GM12878 (cell line): Measurements from ENCODE around the gene DHPS. TPM values are rescaled to one million over a fixed set of nuclear protein-coding genes. Genes with fewer than 3 reads are reported as not detected.
A peak's percentile ranks its signal among the peaks of the same experiment; 100 is the strongest.

Source experiments
- CBFB ChIP-seq: IDR thresholded peaks from 2 replicates; pipeline ENCODE4 v1.6.1; 2016; ENCODE audit warnings: antibody characterized with exemption, low read depth
- CBX5 ChIP-seq: sonication (generic); IDR thresholded peaks from 2 replicates; pipeline ENCODE4 v1.6.1; 2016; ENCODE audit warnings: low read depth, moderate library complexity, mild to moderate bottlenecking, inconsistent platforms
- CTCF ChIP-seq, 3 experiments: IDR thresholded peaks in 2 of 3; conservative IDR thresholded peaks in 1 of 3; 2 replicates each; pipeline ENCODE4 v1.5.1; 2011; ENCODE audit warnings: low read depth in 3 of 3, low read length in 3 of 3, mild to moderate bottlenecking in 3 of 3, control low read depth in 2 of 3, moderate library complexity in 2 of 3, inconsistent platforms in 1 of 3, mixed read lengths in 1 of 3; ENCODE audit not compliant: control insufficient read depth in 2 of 3, insufficient read depth in 1 of 3; ENCODE audit errors: extremely low read depth in 1 of 3
- FOS ChIP-seq: IDR thresholded peaks from 3 replicates; pipeline ENCODE4 v1.6.1; 2011; ENCODE audit warnings: borderline replicate concordance; ENCODE audit not compliant: insufficient read length; ENCODE audit errors: extremely low read depth
- NBN ChIP-seq: fragments of 450-650 bp; IDR thresholded peaks from 2 replicates; pipeline ENCODE4 v1.6.1; 2016
- PKNOX1 ChIP-seq: fragments of 450-650 bp; IDR thresholded peaks from 2 replicates; pipeline ENCODE4 v1.6.1; 2016; ENCODE audit warnings: mild to moderate bottlenecking
- RB1 ChIP-seq: fragments of 450-650 bp; formaldehyde crosslinking; IDR thresholded peaks from 2 replicates; pipeline ENCODE4 v1.6.1; 2017; ENCODE audit warnings: mild to moderate bottlenecking, borderline replicate concordance
- RELB ChIP-seq: fragments of 450-650 bp; IDR thresholded peaks from 2 replicates; pipeline ENCODE4 v1.6.1; 2017; ENCODE audit warnings: low read depth, mild to moderate bottlenecking, moderate library complexity
- SIX5 ChIP-seq: IDR thresholded peaks from 2 replicates; pipeline ENCODE4 v1.6.1; 2011; ENCODE audit warnings: mild to moderate bottlenecking, low read depth, low read length, moderate library complexity; ENCODE audit not compliant: severe bottlenecking
- TCF7 ChIP-seq: IDR thresholded peaks from 2 replicates; pipeline ENCODE4 v1.6.1; 2014; ENCODE audit warnings: antibody characterized with exemption, borderline replicate concordance
- USF1 ChIP-seq: IDR thresholded peaks from 2 replicates; pipeline ENCODE4 v1.6.1; 2011; ENCODE audit warnings: borderline replicate concordance, low read depth, mild to moderate bottlenecking, moderate library complexity, mixed read lengths, low read length; ENCODE audit not compliant: insufficient read depth; ENCODE audit errors: extremely low read length
- ZBTB11 ChIP-seq: fragments of 450-650 bp; formaldehyde crosslinking; IDR thresholded peaks from 2 replicates; pipeline ENCODE4 v1.5.0; 2022; ENCODE audit warnings: mild to moderate bottlenecking, missing genetic modification characterization
- ZNF592 ChIP-seq: fragments of 450-650 bp; IDR thresholded peaks from 2 replicates; pipeline ENCODE4 v1.6.1; 2017; ENCODE audit warnings: mild to moderate bottlenecking, moderate library complexity
- polyA plus RNA-seq, 11 experiments: library from polyadenylated mRNA; depleted of rRNA in 4 of 11; unstranded in 6 of 11; stranded (reverse) in 5 of 11; fragments of >200 nt; fragmentation: Nextera tagmentation in 4 of 11; fragmentation: Illumina TruSeq in 1 of 11; extraction: Ambion mirVana in 4 of 11; extraction: Trizol in 1 of 11; gene quantifications; 1 replicate in 1 of 11; 2 replicates in 10 of 11; pipeline versions ENCODE4 v1.2.1 to v1.2.3, GENCODE V29; 2011 to 2016; ENCODE audit warnings: inconsistent platforms in 2 of 11, missing spikeins in 2 of 11, low read depth in 1 of 11
- total RNA-seq, 4 experiments: library from RNA; depleted of rRNA in 3 of 4; stranded (reverse); fragments of >200 nt in 3 of 4; fragmentation: Illumina TruSeq in 1 of 4; extraction: Trizol in 1 of 4; gene quantifications; 2 replicates each; pipeline versions ENCODE4 v1.2.1 to v1.2.3, GENCODE V29; 2013 to 2021

DHPS gene
- total and polyA plus RNA-seq, 10 of the 15 experiments (the other 5 are each of a cell fraction or from before 2014, with no cell fraction given): 36.4 to 104 (median 83.4) TPM

- TF ChIP-seq RB1: no peak; the same call in 1 of the 2 replicates
- no peak for TF ChIP-seq TCF7
- peak; percentile 81 for TF ChIP-seq NBN
- peak; percentile 71 for TF ChIP-seq ZBTB11
- no peak for TF ChIP-seq CTCF (IDR thresholded peaks at IDR 0.05 in 2 of 3, conservative IDR thresholded peaks at IDR 0.05 in 1 of 3; ENCODE audit: control insufficient read depth in 2 of 3, extremely low read depth in 1 of 3, insufficient read depth in 1 of 3, low read depth in 3 of 3, low read length in 3 of 3)
- TF ChIP-seq USF1: peak; percentile 98
- peak; percentile 12; the same call in 1 of the 2 replicates for TF ChIP-seq PKNOX1
- no peak for TF ChIP-seq CBX5
- peak; percentile 89 for TF ChIP-seq CBFB
- TF ChIP-seq RELB: peak; percentile 84
- TF ChIP-seq SIX5: peak; percentile 51
- TF ChIP-seq ZNF592: no peak
- peak; percentile 29 for TF ChIP-seq FOS
Measured at GRCh38 chr19:12722566-12723380, 41.1 kb upstream of the DHPS start (continued).
